Measurements from ENCODE around the gene STRA6.

GRCh38 chr15:74200412-74200815 is 2.2 kb downstream of the STRA6 start:
- TF ChIP-seq CTCF (IDR thresholded peaks at IDR 0.05) (no peak), POLR2A (IDR thresholded peaks at IDR 0.05) (no peak)
